ENCODE results near the gene SEMA5B.

SEMA5B gene

GRCh38 chr3:123026565-123027291, 835 bp downstream of the SEMA5B start:
- no peak overlapping the region for H3K27ac ChIP-seq
- DNase-seq (ENCODE audit: low read depth, low spot score): no peak

GRCh38 chr3:123025642-123026521, 1.7 kb downstream of the SEMA5B start:
- H3K27ac ChIP-seq: no peak overlapping the region
- no peak for DNase-seq (ENCODE audit: low read depth, low spot score)

GRCh38 chr3:123024056-123024455, 3.5 kb downstream of the SEMA5B start:
- H3K27ac ChIP-seq: no peak overlapping the region
- DNase-seq (ENCODE audit: low read depth, low spot score): no peak

GRCh38 chr3:123021996-123022510, 5.5 kb downstream of the SEMA5B start:
- no peak overlapping the region for H3K27ac ChIP-seq
- DNase-seq (ENCODE audit: low read depth, low spot score): no peak

GRCh38 chr3:123021388-123021787, 6.2 kb downstream of the SEMA5B start:
- no peak for DNase-seq (ENCODE audit: low read depth, low spot score)
- no peak overlapping the region for H3K27ac ChIP-seq

GRCh38 chr3:123020709-123021108, 6.9 kb downstream of the SEMA5B start:
- DNase-seq (ENCODE audit: low read depth, low spot score): no peak
- H3K27ac ChIP-seq: no peak overlapping the region

- DNase-seq (ENCODE audit: low read depth, low spot score): no peak
- no peak overlapping the region for H3K27ac ChIP-seq
Measured at GRCh38 chr3:123019591-123019990, 8.0 kb downstream of the SEMA5B start.

GRCh38 chr3:123019161-123019560, 8.4 kb downstream of the SEMA5B start:
- DNase-seq (ENCODE audit: low read depth, low spot score): no peak
- no peak overlapping the region for H3K27ac ChIP-seq

- DNase-seq (ENCODE audit: low read depth, low spot score): no peak
Measured at GRCh38 chr3:123018683-123019082, 8.9 kb downstream of the SEMA5B start.

GRCh38 chr3:123015596-123015995, 12.0 kb downstream of the SEMA5B start:
- DNase-seq (ENCODE audit: low read depth, low spot score): no peak
- no peak overlapping the region for H3K27ac ChIP-seq

More at GRCh38 chr3:123018683-123019082, 8.9 kb downstream of the SEMA5B start:
- H3K27ac ChIP-seq: no peak overlapping the region

- DNase-seq (ENCODE audit: low read depth, low spot score): no peak
- no peak overlapping the region for H3K27ac ChIP-seq
Measured at GRCh38 chr3:123013876-123014275, 13.7 kb downstream of the SEMA5B start.

GRCh38 chr3:123012652-123013051, 14.9 kb downstream of the SEMA5B start:
- DNase-seq (ENCODE audit: low read depth, low spot score): no peak
- no peak overlapping the region for H3K27ac ChIP-seq

- H3K27ac ChIP-seq: no peak overlapping the region
- no peak for DNase-seq (ENCODE audit: low read depth, low spot score)
Measured at GRCh38 chr3:123011447-123011846, 16.1 kb downstream of the SEMA5B start.

- H3K27ac ChIP-seq: no peak overlapping the region
- no peak for DNase-seq (ENCODE audit: low read depth, low spot score)
Measured at GRCh38 chr3:123008840-123009239, 18.7 kb downstream of the SEMA5B start.

GRCh38 chr3:123006609-123007008, 21.0 kb downstream of the SEMA5B start:
- H3K27ac ChIP-seq: no peak overlapping the region
- no peak for DNase-seq (ENCODE audit: low read depth, low spot score)

GRCh38 chr3:123005291-123005690, 22.3 kb downstream of the SEMA5B start:
- H3K27ac ChIP-seq: no peak overlapping the region
- DNase-seq (ENCODE audit: low read depth, low spot score): no peak

- H3K27ac ChIP-seq: no peak overlapping the region
- DNase-seq (ENCODE audit: low read depth, low spot score): no peak
Measured at GRCh38 chr3:123004201-123004918, 23.2 kb downstream of the SEMA5B start.

GRCh38 chr3:123002749-123003497, 24.6 kb downstream of the SEMA5B start:
- no peak overlapping the region for H3K27ac ChIP-seq
- no peak for DNase-seq (ENCODE audit: low read depth, low spot score)

GRCh38 chr3:123002100-123002748, 25.3 kb downstream of the SEMA5B start:
- DNase-seq (ENCODE audit: low read depth, low spot score): no peak

More at GRCh38 chr3:123002100-123002748, 25.3 kb downstream of the SEMA5B start:
- H3K27ac ChIP-seq: no peak overlapping the region
